Measurements from ENCODE around the gene IMPG2.

Gene IMPG2

DNA sequence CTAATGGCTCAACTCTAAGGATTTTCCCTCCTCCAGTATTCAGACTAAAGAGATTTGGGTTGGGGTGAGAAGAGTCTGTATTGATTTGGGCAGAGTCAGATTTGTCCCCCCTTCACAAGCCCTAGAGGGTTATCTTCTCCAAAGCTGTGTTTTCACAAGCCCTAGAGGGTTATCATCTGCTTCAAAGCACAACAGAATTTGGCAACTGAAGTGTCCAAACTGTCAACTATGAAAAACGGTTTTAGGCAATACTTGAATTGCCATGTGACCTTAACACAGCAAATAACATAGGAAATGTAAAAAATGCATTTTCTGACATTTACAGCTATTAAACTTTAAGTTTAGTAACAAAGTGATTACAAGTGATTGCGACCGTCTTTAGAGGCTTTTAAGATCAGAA is 119.9 kb downstream of the IMPG2 start:
- no peak for TF ChIP-seq GATA3 (IDR thresholded peaks at IDR 0.05; ENCODE audit: low read depth, low read length)

DNA sequence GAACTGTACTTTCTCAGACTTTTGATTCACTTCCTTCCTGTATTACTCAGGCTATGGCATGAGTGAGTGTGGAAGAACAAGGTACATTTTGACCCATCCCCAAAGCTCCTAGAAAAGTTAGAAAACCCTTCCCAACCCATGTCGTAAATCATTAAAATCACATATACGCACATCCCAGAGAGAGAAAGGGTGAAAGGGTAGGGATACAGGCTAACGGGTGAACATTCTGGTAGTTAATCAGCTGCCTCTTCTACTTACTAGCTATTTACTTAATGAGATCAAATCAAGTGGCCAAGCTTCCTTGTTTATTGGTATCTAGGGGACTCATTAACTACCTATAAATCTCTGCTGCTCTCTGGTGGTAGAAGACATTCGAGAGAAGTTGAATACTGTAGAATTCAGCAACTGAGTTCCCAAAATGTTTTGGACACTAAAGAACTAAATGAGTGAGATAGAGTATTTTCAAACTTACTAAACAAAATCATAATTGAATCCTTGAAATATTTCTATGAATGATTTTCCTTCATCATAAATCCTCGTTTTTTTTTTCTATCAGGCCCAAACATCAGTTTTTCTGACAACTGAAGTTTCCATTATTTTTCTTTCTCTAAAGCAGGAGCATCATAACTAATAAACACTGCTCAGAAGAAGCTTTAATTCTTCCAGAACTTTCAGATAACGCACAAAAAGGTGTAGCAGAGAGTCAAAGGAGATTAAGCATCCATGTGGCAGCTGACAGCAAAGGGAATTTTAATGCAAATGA is 124.2 kb downstream of the IMPG2 start:
- TF ChIP-seq GATA3 (IDR thresholded peaks at IDR 0.05; ENCODE audit: low read depth, low read length), result no peak
- TF ChIP-seq GATA2 (IDR thresholded peaks at IDR 0.05; ENCODE audit: low read depth, low read length), result no peak

GRCh38 chr3:101194392-101194791 is 126.0 kb downstream of the IMPG2 start:
- no peak for TF ChIP-seq GATA3 (IDR thresholded peaks at IDR 0.05; ENCODE audit: low read depth, low read length)
- no peak for TF ChIP-seq GATA2 (IDR thresholded peaks at IDR 0.05; ENCODE audit: low read depth, low read length)

DNA sequence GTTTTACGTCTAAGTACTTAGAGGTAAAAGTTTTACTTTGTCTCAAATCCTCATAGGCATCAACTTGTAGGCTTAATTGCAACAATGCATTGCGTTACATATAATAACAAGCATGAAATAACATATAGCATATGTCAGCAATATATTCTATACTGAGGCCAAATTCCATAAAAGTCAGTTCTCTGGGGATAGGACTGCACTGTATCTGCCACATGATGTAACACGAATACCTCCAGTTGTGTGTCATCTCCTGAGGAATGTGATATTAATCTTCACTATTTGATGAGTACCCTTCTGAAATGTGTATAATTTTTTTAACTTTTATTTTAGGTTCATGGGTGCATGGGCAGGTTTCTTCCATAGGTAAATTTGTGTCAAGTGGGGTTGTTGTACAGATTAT is 126.4 kb downstream of the IMPG2 start:
- TF ChIP-seq GATA2 (IDR thresholded peaks at IDR 0.05; ENCODE audit: low read depth, low read length) (no peak), GATA3 (IDR thresholded peaks at IDR 0.05; ENCODE audit: low read depth, low read length) (no peak)

- no peak for TF ChIP-seq GATA2 (IDR thresholded peaks at IDR 0.05; ENCODE audit: low read depth, low read length)
- no peak for TF ChIP-seq GATA3 (IDR thresholded peaks at IDR 0.05; ENCODE audit: low read depth, low read length)
Observed at GRCh38 chr3:101189796-101190195, 130.6 kb downstream of the IMPG2 start.

- no peak for TF ChIP-seq GATA3 (IDR thresholded peaks at IDR 0.05; ENCODE audit: low read depth, low read length)
- TF ChIP-seq GATA2 (IDR thresholded peaks at IDR 0.05; ENCODE audit: low read depth, low read length), result no peak
Observed at GRCh38 chr3:101189176-101189575, 131.2 kb downstream of the IMPG2 start.

DNA sequence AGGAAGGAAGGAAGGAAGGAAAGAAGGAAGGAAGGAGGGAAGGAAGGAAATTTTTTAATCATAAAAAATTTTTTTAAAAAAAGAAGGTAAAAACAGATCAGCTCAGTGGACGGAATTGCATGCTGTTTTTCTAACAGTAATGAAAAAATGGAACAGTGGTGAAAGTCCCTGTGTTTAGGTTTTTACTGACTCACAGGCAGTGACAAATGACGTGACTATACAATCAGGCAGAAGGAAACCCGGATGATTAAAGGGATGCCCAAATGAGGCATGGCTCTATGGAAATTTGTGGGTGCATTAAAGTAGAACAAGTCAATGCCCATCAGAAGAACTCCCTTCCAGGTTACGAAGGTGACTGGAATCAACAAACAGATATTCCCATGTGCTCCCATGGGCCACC is 135.0 kb downstream of the IMPG2 start:
- no peak for TF ChIP-seq GATA3 (IDR thresholded peaks at IDR 0.05; ENCODE audit: low read depth, low read length)
- no peak for TF ChIP-seq GATA2 (IDR thresholded peaks at IDR 0.05; ENCODE audit: low read depth, low read length)

DNA sequence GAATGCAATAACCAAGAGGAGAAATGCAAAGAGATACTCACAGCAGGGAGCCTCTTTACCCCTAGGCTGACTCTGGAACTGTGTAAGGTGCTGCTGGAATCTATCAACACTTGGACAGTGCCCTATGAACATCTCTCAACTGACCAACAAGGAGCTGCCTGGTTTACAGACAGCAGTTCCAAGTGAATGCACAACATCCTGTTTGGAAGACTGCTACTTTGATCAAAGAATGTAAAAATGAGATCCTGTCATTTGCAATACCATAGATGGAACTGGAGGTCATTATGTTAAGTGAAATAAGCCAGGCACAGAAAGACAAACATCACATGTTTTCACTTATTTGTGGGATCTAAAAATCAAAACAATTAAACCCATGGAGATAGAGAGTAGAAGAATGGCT is 136.3 kb downstream of the IMPG2 start:
- TF ChIP-seq GATA3 (IDR thresholded peaks at IDR 0.05; ENCODE audit: low read depth, low read length), result no peak
- no peak for TF ChIP-seq GATA2 (IDR thresholded peaks at IDR 0.05; ENCODE audit: low read depth, low read length)

DNA sequence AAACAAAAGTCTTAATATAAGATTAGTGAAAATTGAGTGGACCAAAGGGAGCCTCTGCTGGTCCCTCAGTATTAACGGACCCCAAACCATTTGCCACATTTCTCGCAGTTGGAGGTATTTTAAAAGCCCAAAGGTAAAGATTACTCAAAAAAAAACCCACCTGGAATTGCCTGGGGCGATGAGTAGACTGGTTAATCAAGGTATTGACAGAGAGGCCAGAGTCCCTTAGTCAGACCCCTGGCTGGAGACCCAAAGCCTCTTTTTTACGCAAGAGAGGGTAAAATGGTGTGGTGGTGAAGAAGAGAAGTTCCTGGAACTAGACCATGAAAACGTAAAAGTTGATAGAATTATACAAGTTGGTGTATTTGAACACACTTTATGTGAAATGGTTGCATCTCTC is 137.2 kb downstream of the IMPG2 start:
- no peak for TF ChIP-seq GATA2 (IDR thresholded peaks at IDR 0.05; ENCODE audit: low read depth, low read length)
- TF ChIP-seq GATA3 (IDR thresholded peaks at IDR 0.05; ENCODE audit: low read depth, low read length), result no peak

- no peak for TF ChIP-seq GATA2 (IDR thresholded peaks at IDR 0.05; ENCODE audit: low read depth, low read length)
- no peak for TF ChIP-seq GATA3 (IDR thresholded peaks at IDR 0.05; ENCODE audit: low read depth, low read length)
Observed at GRCh38 chr3:101182734-101183133, 137.6 kb downstream of the IMPG2 start.

DNA sequence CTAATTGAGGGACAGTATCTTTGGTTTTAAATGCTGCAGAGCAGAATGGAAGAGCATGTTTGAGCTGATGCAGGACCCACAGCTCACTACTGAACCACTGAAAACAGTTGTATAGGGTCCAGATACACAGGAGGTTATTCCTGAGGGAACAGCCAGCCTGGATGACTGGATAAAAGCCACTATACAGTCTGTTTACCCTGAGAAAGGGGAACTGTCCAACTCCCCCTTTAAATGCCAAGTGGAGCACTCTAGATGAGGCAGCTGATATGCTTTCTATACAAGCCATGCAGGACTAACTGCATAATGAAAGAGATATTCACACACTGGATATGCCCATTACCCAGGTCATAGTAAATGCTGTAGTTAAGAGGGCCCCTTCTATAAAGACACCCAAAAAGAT is 138.6 kb downstream of the IMPG2 start:
- TF ChIP-seq GATA2 (IDR thresholded peaks at IDR 0.05; ENCODE audit: low read depth, low read length) (no peak), GATA3 (IDR thresholded peaks at IDR 0.05; ENCODE audit: low read depth, low read length) (no peak)

DNA sequence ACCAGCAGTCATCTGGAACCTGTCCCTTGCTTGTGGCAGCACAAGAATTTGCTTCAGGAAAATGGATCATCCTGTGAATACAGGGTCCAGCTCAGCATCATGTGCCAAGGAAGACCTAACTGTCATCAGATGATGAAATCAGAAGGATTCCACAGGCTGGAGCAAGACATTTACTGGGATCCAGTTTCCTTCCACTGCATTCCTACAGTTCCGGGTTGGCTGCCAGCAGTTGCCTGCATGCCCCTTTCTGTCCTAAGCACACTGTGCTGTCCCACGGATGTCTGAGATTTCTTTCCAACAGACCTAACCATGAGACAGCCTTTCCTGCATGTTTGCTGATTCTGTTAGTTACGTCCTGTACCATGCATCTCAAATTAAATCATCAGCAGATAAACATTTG is 140.7 kb downstream of the IMPG2 start:
- TF ChIP-seq GATA2 (IDR thresholded peaks at IDR 0.05; ENCODE audit: low read depth, low read length) (no peak), GATA3 (IDR thresholded peaks at IDR 0.05; ENCODE audit: low read depth, low read length) (no peak)

GRCh38 chr3:101177577-101177976 is 142.8 kb downstream of the IMPG2 start:
- no peak for TF ChIP-seq GATA2 (IDR thresholded peaks at IDR 0.05; ENCODE audit: low read depth, low read length)
- TF ChIP-seq GATA3 (IDR thresholded peaks at IDR 0.05; ENCODE audit: low read depth, low read length), result no peak

Data from SH-SY5Y (cell line).